Measurements from ENCODE around the gene IQGAP2.

IQGAP2 gene

DNA sequence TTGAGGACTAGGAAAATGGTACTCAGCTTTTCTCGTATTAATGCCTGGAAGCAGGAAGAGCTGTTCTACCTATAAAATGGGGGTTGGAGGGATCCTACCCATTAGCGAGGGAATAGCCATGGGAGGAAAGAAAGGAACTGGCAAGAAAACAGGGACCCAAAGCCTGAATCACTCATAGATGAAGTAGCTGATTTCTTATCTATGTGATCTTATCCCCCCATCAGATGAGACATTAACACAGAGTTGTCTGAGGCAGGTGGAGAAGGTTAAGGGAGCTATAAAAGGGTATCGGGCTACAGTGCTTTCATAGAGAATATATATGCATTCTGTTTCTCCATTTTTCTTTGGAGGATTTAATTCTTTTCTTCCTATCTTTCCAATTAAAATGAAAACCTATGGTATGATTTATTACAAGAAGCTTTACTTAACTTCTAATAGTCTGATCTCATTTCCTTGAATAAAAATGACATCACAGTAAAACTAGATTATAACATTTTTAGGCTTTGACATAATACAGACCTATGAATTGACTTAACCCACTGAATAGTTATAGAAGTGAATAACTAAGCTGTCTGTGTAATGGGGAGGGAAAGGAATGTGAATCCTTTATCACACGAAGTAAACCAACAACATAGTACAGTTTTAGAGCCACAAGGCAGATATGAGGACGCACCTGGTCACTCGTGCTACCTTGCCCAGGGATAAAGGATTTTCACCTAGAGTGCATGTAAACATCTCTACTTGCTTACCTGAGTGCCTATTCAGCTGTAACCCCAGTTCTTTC, 39.0 kb downstream of the IQGAP2 start:
- no peak for DNase-seq
- intact Hi-C loops (cut with DNase I) = no loop called here

DNA sequence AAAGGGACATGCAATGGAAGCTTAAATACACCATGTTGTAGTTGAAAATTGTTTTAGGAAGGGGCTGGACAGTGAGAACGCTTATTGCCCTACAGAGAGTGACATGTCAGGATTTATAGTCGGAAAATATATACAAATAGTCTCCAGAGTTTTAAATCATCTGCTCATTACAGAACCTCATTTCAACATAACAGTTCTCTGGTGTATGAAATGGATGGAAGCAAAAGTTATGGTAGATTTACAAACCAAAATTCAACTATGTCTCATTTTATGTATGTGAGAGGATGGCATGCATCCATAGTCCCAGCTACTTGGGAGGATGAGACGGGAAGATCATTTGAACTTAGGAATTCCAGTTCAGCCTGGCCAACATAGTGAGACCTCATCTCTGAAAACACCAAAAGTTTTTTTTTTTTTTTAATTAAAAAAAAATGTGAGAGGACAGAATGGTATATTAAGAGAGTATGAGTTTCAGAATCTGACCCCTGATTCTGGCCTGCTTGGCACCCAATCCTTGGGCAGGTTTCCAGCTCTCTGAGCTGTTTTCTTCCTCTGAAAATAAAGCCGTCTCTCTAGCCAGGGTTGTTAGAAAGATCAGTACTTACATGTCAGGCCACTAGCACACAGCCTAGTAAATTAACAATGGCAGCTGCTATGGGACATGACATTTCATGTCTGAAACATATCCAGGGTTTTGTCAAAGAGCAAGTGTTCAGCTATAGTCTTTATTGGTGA, 40.1 kb downstream of the IQGAP2 start:
- intact Hi-C loops (cut with DNase I) = no loop called here
- no peak for DNase-seq

DNA sequence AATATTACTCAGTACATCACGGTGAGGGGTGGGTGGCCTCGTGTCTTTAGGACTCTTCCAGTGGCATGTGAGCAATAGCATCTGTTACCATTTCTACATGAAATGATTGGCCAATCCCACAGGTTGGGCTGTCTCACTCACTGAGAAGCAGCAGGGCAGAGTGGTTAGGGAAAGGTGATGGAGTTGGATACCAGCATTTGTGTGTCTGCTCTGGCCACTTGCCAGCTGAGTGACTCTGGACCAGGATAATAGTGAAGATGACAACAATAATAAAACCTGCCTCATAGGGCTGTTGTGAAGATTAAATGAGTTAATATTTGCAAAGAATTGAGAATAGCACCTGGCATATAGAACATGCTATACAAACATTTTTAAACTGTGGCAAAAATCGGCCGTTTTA, 42.0 kb downstream of the IQGAP2 start:
- DNase-seq = no peak
- intact Hi-C loops (cut with DNase I) = no loop called here

DNA sequence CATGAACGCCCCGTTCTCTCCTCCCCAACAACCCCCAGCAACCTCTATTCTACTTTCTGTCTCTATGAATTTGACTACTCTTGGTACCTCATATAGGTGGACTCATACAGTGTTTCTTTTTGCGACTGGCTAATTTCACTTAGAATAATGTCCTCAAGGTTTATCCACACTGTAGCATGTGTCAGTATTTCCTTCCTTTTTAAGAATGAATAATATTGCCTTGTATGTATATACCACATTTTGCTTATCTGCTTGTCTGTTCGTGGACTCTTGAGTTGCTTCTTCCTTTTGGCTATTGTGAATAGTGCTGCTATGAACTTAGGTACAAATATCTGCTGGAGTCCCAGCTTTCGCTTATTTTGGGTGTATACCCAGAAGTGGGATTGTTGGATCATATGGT, 42.7 kb downstream of the IQGAP2 start:
- intact Hi-C loops (cut with DNase I) = no loop called here
- no peak for DNase-seq

DNA sequence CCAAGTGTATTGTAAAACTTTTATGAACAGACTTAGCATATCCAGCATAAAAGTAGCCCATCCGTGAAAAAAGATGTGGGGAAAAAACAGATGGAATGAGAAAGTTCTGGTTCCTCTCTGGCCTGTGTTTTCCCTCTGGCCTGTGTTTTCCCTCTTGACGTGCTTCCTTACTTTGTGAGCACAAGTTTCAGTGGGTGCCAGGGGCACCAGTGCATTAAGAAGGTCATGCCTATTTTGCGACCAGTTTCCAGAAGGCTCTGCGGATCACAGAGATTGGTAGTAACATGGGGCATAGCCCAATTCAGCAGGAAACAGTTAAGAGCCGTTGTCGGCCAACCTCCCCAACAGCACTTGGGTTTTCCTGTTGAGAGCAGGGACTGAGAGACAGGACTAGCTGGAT, 43.7 kb downstream of the IQGAP2 start:
- intact Hi-C loops (cut with DNase I) = no loop called here
- DNase-seq = no peak

- intact Hi-C loops (cut with DNase I) = no loop called here
- DNase-seq = no peak
Measured at GRCh38 chr5:76449606-76450005, 46.5 kb downstream of the IQGAP2 start.

GRCh38 chr5:76450054-76450453, 47.0 kb downstream of the IQGAP2 start:
- DNase-seq = no peak
- intact Hi-C loops (cut with DNase I) = no loop called here

GRCh38 chr5:76451031-76451701, 48.1 kb downstream of the IQGAP2 start:
- DNase-seq = no peak
- intact Hi-C loops (cut with DNase I) = no loop called here

GRCh38 chr5:76455531-76456133, 52.5 kb downstream of the IQGAP2 start:
- DNase-seq = no peak
- intact Hi-C loops (cut with DNase I) = no loop called here

DNA sequence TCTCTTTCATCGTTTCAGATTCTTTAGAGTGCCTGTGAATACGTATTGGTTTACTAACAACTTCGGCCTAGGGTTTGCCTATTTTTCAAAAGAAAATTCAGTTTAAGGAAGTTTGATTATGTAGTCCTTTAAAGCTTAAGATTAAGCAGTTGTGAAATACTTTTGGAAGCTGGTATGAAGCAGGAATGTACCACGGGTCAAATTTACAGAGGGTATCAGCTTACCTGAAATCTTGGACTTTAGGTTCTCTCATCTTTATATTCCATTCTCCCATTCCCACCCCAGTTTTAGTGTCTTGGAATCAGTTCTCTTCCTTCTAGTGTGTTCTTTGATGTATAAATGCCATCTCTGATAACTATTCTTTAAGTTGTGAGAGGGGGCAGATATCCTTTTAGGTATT, 53.2 kb downstream of the IQGAP2 start:
- DNase-seq = no peak
- intact Hi-C loops (cut with DNase I) = no loop called here

DNA sequence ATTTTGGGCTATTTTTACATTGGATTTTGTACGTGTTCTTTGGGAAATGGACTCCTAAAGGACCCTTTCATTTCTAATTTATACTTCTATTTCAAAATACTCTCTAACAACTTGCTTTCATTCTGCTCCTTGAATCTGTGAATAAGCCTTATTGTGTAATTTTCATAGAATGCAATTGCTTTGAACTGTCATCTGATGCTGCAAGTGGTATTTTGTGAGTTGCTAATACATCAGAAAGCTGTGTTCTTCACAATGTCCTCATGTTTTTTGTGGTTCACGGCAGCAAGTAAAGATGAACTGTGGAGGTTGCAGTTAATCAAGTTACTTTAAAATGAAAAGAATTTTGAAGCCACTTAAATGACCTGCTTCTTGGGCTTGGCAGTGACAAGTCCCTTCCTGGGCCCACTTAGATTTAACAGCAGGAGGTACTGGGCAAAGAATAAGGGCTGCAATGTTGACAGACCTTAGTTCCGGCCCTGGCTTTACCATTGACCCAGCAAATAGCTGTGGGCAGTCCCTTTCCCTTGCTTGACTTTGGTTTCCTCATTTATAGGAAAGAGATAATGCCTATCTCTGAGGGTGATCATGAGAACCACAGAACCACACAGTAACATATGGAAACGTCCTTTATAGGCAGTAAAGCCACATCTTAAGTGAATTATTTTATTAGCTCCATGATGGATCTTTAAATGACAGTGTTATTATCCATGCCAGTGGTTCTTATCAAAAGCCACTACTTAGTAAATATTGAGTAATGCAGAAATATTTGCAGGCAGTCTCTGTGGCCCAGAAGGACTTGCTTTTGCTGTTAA, 54.8 kb downstream of the IQGAP2 start:
- intact Hi-C loops (cut with DNase I) = no loop called here

DNA sequence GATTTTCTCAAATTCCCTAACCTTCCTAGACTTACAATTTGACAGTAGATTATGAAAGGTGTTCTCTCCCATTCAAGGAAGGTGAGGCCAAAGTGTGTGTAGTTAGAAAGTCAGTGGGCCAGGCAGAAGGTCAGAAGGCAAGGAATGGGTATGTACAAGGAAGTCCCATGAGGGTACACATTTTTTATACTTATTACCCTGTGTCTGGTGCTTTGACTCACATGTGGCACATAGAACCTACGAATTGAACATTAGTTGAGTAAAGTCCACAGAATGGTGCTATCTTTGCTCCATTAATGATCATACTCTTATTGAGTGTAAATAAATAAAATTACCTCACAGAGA, 55.4 kb downstream of the IQGAP2 start:
- intact Hi-C loops (cut with DNase I) = no loop called here
- DNase-seq = no peak

More for the DNA sequence above, 54.8 kb downstream of the IQGAP2 start:
- no peak for DNase-seq

- no peak for DNase-seq
- intact Hi-C loops (cut with DNase I) = no loop called here
Measured at GRCh38 chr5:76460104-76460503, 57.0 kb downstream of the IQGAP2 start.

- DNase-seq = no peak
- intact Hi-C loops (cut with DNase I) = no loop called here
Measured at GRCh38 chr5:76462097-76462667, 59.1 kb downstream of the IQGAP2 start.

GRCh38 chr5:76467216-76467615, 64.1 kb downstream of the IQGAP2 start:
- no peak for DNase-seq
- intact Hi-C loops (cut with DNase I) = no loop called here

DNA sequence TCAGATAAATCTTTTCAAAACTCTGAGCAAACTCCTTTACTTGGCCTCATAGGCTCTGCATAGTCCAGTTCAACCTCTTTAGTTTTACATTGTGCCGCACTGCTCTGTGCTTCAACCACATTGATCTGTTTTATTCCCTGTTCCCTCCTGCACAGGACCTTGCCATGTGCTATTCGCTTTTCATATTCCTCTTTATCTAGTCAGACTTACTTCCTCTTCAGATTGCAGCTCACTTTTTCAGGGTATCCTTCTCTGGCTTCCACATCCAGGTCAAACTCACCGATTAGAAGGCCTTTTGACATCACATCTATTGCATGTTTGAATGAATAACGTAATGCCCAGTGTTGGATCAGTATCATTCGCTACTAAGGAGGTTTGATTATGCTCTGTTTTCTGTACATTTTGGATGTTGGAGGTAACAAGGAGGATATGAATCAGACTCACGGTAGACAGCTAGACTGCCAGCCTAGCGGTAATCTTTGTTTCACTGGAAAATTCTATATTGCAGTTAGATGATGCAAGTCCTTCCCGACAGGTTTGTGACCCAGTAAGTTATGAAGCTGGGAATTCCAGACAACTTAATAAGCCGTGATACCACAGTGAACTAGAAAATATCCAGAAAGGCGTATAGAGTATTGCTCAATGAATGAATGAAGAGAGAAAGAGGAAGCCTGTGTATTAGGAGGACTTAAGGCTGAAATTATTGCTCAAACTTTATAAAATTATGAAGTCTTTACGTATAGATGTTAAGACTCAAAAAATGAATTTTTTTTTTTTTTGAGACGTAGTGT, 65.7 kb downstream of the IQGAP2 start:
- intact Hi-C loops (cut with DNase I) = no loop called here
- DNase-seq = no peak

DNA sequence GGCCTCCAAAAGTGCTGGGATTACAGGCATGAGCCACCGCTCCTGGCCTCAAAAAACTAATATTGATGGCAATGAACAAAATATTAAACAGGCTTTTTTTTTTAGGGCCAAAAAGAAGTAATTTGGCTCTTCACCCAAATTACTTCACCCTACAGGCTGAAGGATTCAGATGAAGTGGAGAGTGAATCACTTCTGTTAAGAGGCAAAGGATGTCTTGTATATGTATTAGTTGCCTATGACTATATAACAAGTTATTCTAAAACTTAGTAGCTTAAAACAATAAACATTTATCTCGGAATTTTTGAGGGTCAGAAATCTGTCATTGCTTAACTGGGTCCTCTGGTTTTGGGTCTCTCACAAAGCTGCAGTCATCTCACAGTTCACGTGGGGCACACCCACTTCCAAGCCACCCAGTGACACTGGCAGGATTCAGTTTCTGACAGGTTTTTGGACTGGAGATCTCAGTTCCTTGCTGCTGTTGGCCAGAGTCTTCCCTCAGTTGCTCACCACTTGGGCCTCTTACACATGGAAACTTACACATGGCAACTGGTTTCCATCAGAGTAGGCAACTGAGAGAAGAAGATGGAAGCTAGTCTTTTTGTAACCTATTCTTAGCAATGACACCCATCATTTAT, 66.7 kb downstream of the IQGAP2 start:
- intact Hi-C loops (cut with DNase I) = no loop called here
- no peak for DNase-seq

- intact Hi-C loops (cut with DNase I) = no loop called here
- no peak for DNase-seq
Measured at GRCh38 chr5:76470976-76471375, 67.9 kb downstream of the IQGAP2 start.

All from head of caudate nucleus (tissue), 42 donors.